Esophagus squamous epithelium (tissue), 4 donors: ENCODE data around the gene OTOA.

Source experiments
- CTCF ChIP-seq, 6 experiments: fragments of 450-650 bp in 4 of 6; fragments of 200-600 bp in 2 of 6; sonication (generic) in 2 of 6; IDR thresholded peaks; one replicate each; pipeline ENCODE4 v1.5.1; 2016 to 2019; ENCODE audit warnings: antibody characterized with exemption in 6 of 6, mild to moderate bottlenecking in 4 of 6, moderate library complexity in 4 of 6
- POLR2A ChIP-seq, 4 donors: fragments of 450-650 bp; IDR thresholded peaks; one replicate each; pipeline ENCODE4 v1.6.1; 2017; ENCODE audit warnings: antibody characterized with exemption in 4 of 4, mild to moderate bottlenecking in 4 of 4, moderate library complexity in 3 of 4

- TF ChIP-seq CTCF (IDR thresholded peaks at IDR 0.05) (no peak), POLR2A (IDR thresholded peaks at IDR 0.05) (no peak)
Observed at GRCh38 chr16:21666772-21667171, 3.0 kb downstream of the OTOA start.
